Measurements from ENCODE around the gene MYADM.
"Not testable (repeated sequence)": the region's sequence is repeated elsewhere in the genome, so short reads cannot be mapped to it uniquely, and the experiment has no call there.

The MYADM gene, protein sequence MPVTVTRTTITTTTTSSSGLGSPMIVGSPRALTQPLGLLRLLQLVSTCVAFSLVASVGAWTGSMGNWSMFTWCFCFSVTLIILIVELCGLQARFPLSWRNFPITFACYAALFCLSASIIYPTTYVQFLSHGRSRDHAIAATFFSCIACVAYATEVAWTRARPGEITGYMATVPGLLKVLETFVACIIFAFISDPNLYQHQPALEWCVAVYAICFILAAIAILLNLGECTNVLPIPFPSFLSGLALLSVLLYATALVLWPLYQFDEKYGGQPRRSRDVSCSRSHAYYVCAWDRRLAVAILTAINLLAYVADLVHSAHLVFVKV

GRCh38 chr19:53867225-53868090, at the start of gene MYADM:
TSS of gene MYADM (plus strand) at chr19:53867883. CDS start at chr19:53873530, 5,647 bp downstream.
- peak; percentile 86 to 88 for DNase-seq
- TF ChIP-seq POLR2A (IDR thresholded peaks at IDR 0.05; ENCODE audit: low read length), result peak; percentile 26
- TF ChIP-seq GATA1 (IDR thresholded peaks at IDR 0.05; ENCODE audit: low read depth, low read length), result no peak

DNA sequence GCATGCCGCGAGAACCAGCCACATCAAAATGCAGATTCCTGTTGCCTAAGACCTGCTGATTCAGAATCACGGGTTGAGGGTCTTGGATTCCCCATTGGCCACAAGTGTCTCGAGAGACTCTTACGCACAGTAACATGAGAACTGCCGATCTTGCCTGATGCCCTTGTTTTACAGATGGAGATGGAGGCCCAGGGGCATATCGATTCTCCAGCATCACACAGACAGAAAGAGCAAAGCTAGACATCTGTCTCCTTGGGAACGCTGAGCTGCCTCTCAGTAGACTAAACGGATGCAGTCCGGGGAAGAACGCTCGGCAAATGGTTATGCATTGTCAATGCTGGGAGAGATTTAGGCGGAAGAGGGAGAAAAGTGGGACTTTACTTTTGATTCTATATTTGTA, 48.9 kb upstream of the MYADM start:
- no peak for DNase-seq

DNA sequence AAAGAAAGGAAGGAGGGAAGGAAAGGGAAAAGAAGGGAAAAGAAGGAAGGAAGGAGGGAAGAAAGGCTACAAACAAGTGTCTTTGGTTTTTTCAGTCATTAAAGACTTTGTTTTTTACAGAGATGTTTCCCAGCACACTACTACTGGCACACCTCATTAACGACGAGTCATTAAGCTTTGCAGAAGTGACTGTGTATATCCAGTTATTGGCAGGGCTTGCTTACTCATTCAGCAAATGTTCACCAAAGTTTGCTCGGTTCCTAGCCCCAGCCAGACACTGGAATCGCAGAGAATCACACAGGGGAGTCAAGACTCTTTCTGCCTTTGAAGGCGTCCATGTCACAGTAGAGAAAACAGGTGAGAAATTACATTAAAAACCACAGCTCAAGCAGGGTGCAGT, 47.8 kb upstream of the MYADM start:
- no peak for DNase-seq
- TF ChIP-seq POLR2A (IDR thresholded peaks at IDR 0.05; ENCODE audit: low read length), result no peak
- no peak for TF ChIP-seq GATA1 (IDR thresholded peaks at IDR 0.05; ENCODE audit: low read depth, low read length)

More for the DNA sequence above, 48.9 kb upstream of the MYADM start:
- no peak for TF ChIP-seq POLR2A (IDR thresholded peaks at IDR 0.05; ENCODE audit: low read length)
- no peak for TF ChIP-seq GATA1 (IDR thresholded peaks at IDR 0.05; ENCODE audit: low read depth, low read length)

- no peak for DNase-seq
- TF ChIP-seq POLR2A (IDR thresholded peaks at IDR 0.05; ENCODE audit: low read length), result no peak
- no peak for TF ChIP-seq GATA1 (IDR thresholded peaks at IDR 0.05; ENCODE audit: low read depth, low read length)
These were observed 44.1 kb upstream of the MYADM start for GRCh38 chr19:53823380-53824120.

DNA sequence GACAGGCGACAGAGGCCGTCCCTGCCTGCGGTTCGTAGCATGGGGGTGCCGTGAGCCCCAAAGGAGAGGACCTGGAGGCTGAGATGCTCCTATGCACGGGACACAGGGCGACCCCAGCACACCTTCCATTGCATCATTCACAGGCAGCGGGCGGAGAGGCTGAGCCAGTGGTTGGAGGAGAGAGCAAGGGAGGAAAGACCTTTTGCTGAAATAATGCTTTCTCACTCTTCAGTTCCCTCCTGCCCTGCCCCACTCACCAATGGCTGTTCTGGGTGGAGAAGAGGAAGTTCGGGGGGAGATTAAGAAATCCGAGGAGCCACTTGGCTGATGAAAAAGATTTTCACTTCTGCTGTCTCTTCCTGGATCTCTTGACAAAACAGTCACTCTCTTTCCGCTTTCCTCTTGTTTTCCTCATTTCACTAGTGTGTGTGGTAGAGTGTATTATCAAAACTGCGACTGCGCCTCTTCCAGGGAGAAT, 43.5 kb upstream of the MYADM start, which contains the start of gene NLRP12:
TSS of gene NLRP12 (minus strand) at position 181 of the 478 bp plus-strand sequence. CDS start at position 41, 140 bp downstream.
- no peak for TF ChIP-seq GATA1 (IDR thresholded peaks at IDR 0.05; ENCODE audit: low read depth, low read length)
- no peak for DNase-seq

GRCh38 chr19:53826876-53827275, 40.8 kb upstream of the MYADM start:
- no peak for DNase-seq
- no peak for TF ChIP-seq GATA1 (IDR thresholded peaks at IDR 0.05; ENCODE audit: low read depth, low read length)
- no peak for TF ChIP-seq POLR2A (IDR thresholded peaks at IDR 0.05; ENCODE audit: low read length)

DNA sequence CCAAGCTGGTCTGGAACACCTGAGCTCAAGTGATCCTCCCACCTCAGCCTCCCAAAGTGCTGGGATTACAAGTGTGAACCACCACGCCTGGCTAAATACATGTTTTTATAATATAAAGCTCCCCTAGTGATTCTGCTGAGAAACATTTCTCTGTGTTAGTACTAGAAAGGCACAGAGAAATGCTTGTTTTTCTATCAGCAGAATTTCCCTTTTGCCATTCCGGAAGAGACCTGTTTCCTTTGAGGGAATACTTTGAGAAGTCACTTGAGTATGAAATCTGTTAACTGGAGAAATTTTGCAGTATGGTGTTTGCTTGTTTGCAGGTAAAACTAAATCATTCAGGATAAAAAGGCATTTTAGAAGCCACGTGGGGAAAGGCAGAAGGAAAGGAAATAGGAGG, 39.2 kb upstream of the MYADM start:
- DNase-seq, result no peak
- TF ChIP-seq GATA1 (IDR thresholded peaks at IDR 0.05; ENCODE audit: low read depth, low read length) (no peak), POLR2A (IDR thresholded peaks at IDR 0.05; ENCODE audit: low read length) (no peak)

- DNase-seq, result not testable (repeated sequence)
These were observed 34.8 kb upstream of the MYADM start for GRCh38 chr19:53832861-53833260.

GRCh38 chr19:53838446-53838845, 29.2 kb upstream of the MYADM start:
- DNase-seq, result not testable (repeated sequence)

- not testable (repeated sequence) for DNase-seq
These were observed 27.4 kb upstream of the MYADM start for GRCh38 chr19:53840241-53840640.

- not testable (repeated sequence) for DNase-seq
These were observed 26.8 kb upstream of the MYADM start for GRCh38 chr19:53840914-53841313.

- no peak for DNase-seq
- TF ChIP-seq GATA1 (IDR thresholded peaks at IDR 0.05; ENCODE audit: low read depth, low read length) (no peak), POLR2A (IDR thresholded peaks at IDR 0.05; ENCODE audit: low read length) (no peak)
These were observed 22.8 kb upstream of the MYADM start for GRCh38 chr19:53844849-53845246.

DNA sequence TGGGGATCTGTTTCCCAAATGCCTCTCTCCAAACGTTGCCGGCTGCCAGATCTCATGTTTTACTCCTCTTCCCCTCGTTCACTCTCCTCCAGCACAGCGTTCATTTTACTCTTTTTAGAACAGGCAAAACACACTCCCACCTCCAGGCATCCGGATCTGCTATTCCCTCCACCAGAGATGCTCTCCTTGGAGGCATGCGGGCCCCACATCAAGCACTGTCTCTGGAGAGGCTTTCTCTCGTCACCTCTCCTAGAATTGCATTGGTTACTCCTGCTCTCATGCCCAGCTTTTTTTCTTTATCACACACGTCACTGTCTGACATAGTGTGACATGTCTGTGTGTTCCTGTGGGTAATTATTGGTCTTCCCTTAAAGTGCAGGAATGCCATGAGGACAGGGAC, 20.1 kb upstream of the MYADM start:
- no peak for TF ChIP-seq GATA1 (IDR thresholded peaks at IDR 0.05; ENCODE audit: low read depth, low read length)
- TF ChIP-seq POLR2A (IDR thresholded peaks at IDR 0.05; ENCODE audit: low read length), result no peak
- DNase-seq, result no peak

GRCh38 chr19:53849237-53849676, 18.4 kb upstream of the MYADM start:
- no peak for TF ChIP-seq POLR2A (IDR thresholded peaks at IDR 0.05; ENCODE audit: low read length)
- TF ChIP-seq GATA1 (IDR thresholded peaks at IDR 0.05; ENCODE audit: low read depth, low read length), result no peak
- DNase-seq, result no peak
